IMR-90 (cell line): ENCODE data around the gene BRCA2. TPM values are rescaled to one million over a fixed set of nuclear protein-coding genes. Genes with fewer than 3 reads are reported as not detected.

Experiments used
- ATAC-seq: fragments of 200-7000 bp; cut with Tn5 transposase; 2 replicates; pipeline ENCODE4 v1.9.1; 2020; ENCODE audit warnings: low read depth, mild to moderate bottlenecking, moderate library complexity
- BruUV-seq: library from RNA; stranded (reverse); fragments of 400-500 nt; replicated peaks from 2 replicates; lab custom pipeline; 2021; lab: Mats Ljungman, UMichigan
- CTCF ChIA-PET: fragments of 300-600 bp; formaldehyde crosslinking; extraction: SDS; loops from one replicate; lab custom pipeline; 2021; ENCODE audit warnings: antibody characterized with exemption; lab: Yijun Ruan, JAX
- POLR2A ChIA-PET: fragments of 300-600 bp; sonication (Branson Sonifier 250); formaldehyde crosslinking; loops from one replicate; lab custom pipeline; 2022; ENCODE audit warnings: antibody characterized with exemption; ENCODE audit not compliant: unreplicated experiment; lab: Charles Lee
- DNase-seq: peaks from one replicate; pipeline ENCODE4 v3.0.0; 2013
- H2AFZ ChIP-seq: replicated peaks from 2 replicates; pipeline ENCODE3; 2013; ENCODE audit warnings: low read length, mild to moderate bottlenecking; ENCODE audit not compliant: poor library complexity
- H2AK5ac ChIP-seq: 2 replicates; pipeline ENCODE4 v1.6.1; 2013; ENCODE audit warnings: low read depth, low read length, inconsistent platforms
- H2AK9ac ChIP-seq: replicated peaks from 2 replicates; pipeline ENCODE3; 2013; ENCODE audit warnings: mild to moderate bottlenecking, low read depth, low read length, moderate library complexity; ENCODE audit not compliant: poor library complexity
- H2BK120ac ChIP-seq: 2 replicates; pipeline ENCODE4 v1.6.1; 2013; ENCODE audit warnings: low read depth, low read length, inconsistent platforms
- H2BK15ac ChIP-seq: 3 replicates; pipeline ENCODE4 v1.6.1; 2013; ENCODE audit warnings: low read depth, low read length, inconsistent platforms
- H2BK20ac ChIP-seq: 2 replicates; pipeline ENCODE4 v1.6.1; 2013; ENCODE audit warnings: low read depth, mild to moderate bottlenecking, inconsistent platforms, low read length, moderate library complexity
- H2BK5ac ChIP-seq: 2 replicates; pipeline ENCODE4 v1.6.1; 2013; ENCODE audit warnings: mild to moderate bottlenecking, low read depth, low read length, inconsistent platforms; ENCODE audit not compliant: poor library complexity, severe bottlenecking
- H3K14ac ChIP-seq: replicated peaks from 2 replicates; pipeline ENCODE4 v1.6.1; 2013; ENCODE audit warnings: low read depth, low read length, inconsistent platforms
- H3K18ac ChIP-seq: 2 replicates; pipeline ENCODE4 v1.6.1; 2013; ENCODE audit warnings: low read depth, low read length, control low read depth
- H3K23ac ChIP-seq: 2 replicates; pipeline ENCODE4 v1.6.1; 2013; ENCODE audit warnings: low read depth, low read length, inconsistent platforms
- H3K27ac ChIP-seq: 2 replicates; pipeline ENCODE4 v1.5.1; 2013; ENCODE audit warnings: mild to moderate bottlenecking, control low read depth, low read length; ENCODE audit not compliant: insufficient read depth
- H3K27me3 ChIP-seq: 2 replicates; pipeline ENCODE4 v1.6.1; 2013; ENCODE audit warnings: low read length; ENCODE audit not compliant: control insufficient read depth, insufficient read depth
- H3K36me3 ChIP-seq: 2 replicates; pipeline ENCODE4 v1.6.1; 2013; ENCODE audit warnings: low read length, mixed read lengths; ENCODE audit not compliant: control insufficient read depth, insufficient read depth
- H3K4ac ChIP-seq: 2 replicates; pipeline ENCODE4 v1.6.1; 2013; ENCODE audit warnings: low read depth, low read length, inconsistent platforms
- H3K4me1 ChIP-seq: 2 replicates; pipeline ENCODE4 v1.6.1; 2013; ENCODE audit warnings: low read length, mixed read lengths; ENCODE audit not compliant: control insufficient read depth, insufficient read depth
- H3K4me2 ChIP-seq: 2 replicates; pipeline ENCODE4 v1.6.1; 2013; ENCODE audit warnings: low read depth, mild to moderate bottlenecking, control low read depth, low read length, moderate library complexity
- H3K4me3 ChIP-seq: 2 replicates; pipeline ENCODE4 v1.5.1; 2013; ENCODE audit warnings: low read depth, mild to moderate bottlenecking, control low read depth, low read length, moderate library complexity; ENCODE audit not compliant: insufficient read depth
- H3K56ac ChIP-seq: 2 replicates; pipeline ENCODE4 v1.6.1; 2013; ENCODE audit warnings: low read length, inconsistent platforms; ENCODE audit not compliant: insufficient read depth; ENCODE audit errors: extremely low read depth
- H3K79me1 ChIP-seq, 2 experiments: 2 replicates each; pipeline ENCODE4 v1.6.1; 2013; ENCODE audit warnings: low read length in 2 of 2, inconsistent platforms in 1 of 2, low read depth in 1 of 2
- H3K9ac ChIP-seq: 2 replicates; pipeline ENCODE4 v1.6.1; 2013; ENCODE audit warnings: low read depth, low read length, control low read depth
- H3K9me1 ChIP-seq: 2 replicates; pipeline ENCODE4 v1.6.1; 2013; ENCODE audit warnings: low read length, inconsistent platforms; ENCODE audit not compliant: insufficient read depth
- H3K9me3 ChIP-seq: 2 replicates; pipeline ENCODE4 v1.6.1; 2013; ENCODE audit warnings: low read length; ENCODE audit not compliant: control insufficient read depth, insufficient read depth
- H4K20me1 ChIP-seq: 2 replicates; pipeline ENCODE4 v1.6.1; 2013; ENCODE audit warnings: low read length, inconsistent platforms; ENCODE audit not compliant: insufficient read depth
- H4K5ac ChIP-seq: 2 replicates; pipeline ENCODE4 v1.6.1; 2013; ENCODE audit warnings: mild to moderate bottlenecking, low read depth, low read length, control low read depth
- H4K8ac ChIP-seq, 2 experiments: 2 replicates each; pipeline ENCODE4 v1.6.1; 2013; ENCODE audit warnings: low read depth in 2 of 2, low read length in 2 of 2, control low read depth in 1 of 2, inconsistent platforms in 1 of 2
- H4K91ac ChIP-seq: 2 replicates; pipeline ENCODE4 v1.6.1; 2013; ENCODE audit warnings: low read depth, low read length, inconsistent platforms; ENCODE audit not compliant: insufficient read depth
- BHLHE40 ChIP-seq: fragments of 150-350 bp; IDR thresholded peaks from 2 replicates; pipeline ENCODE4 v1.6.1; 2016; ENCODE audit warnings: mild to moderate bottlenecking, low read depth, low read length
- CHD1 ChIP-seq: IDR thresholded peaks from 2 replicates; pipeline ENCODE4 v1.6.1; 2012; ENCODE audit warnings: low read depth, low read length, improper control_type of control experiment
- MAFK ChIP-seq: IDR thresholded peaks from 2 replicates; pipeline ENCODE4 v1.6.1; 2012; ENCODE audit warnings: low read depth, low read length, improper control_type of control experiment
- MXI1 ChIP-seq: IDR thresholded peaks from 2 replicates; pipeline ENCODE4 v1.6.1; 2012; ENCODE audit warnings: low read depth, mild to moderate bottlenecking, low read length, moderate library complexity, borderline replicate concordance
- NFE2L2 ChIP-seq: fragments of 150-350 bp; IDR thresholded peaks from 2 replicates; pipeline ENCODE4 v1.6.1; 2016; ENCODE audit warnings: low read depth, mild to moderate bottlenecking, low read length
- POLR2A ChIP-seq: IDR thresholded peaks from 2 replicates; pipeline ENCODE4 v1.6.1; 2012; ENCODE audit warnings: mild to moderate bottlenecking, low read depth, low read length
- RAD21 ChIP-seq: IDR thresholded peaks from 2 replicates; pipeline ENCODE4 v1.6.1; 2012; ENCODE audit warnings: low read length, improper control_type of control experiment
- RCOR1 ChIP-seq: IDR thresholded peaks from 2 replicates; pipeline ENCODE4 v1.6.1; 2012; ENCODE audit warnings: mild to moderate bottlenecking, low read length, improper control_type of control experiment; ENCODE audit not compliant: insufficient replicate concordance
- RFX5 ChIP-seq: IDR thresholded peaks from 2 replicates; pipeline ENCODE4 v1.8.0; 2012; ENCODE audit warnings: low read depth, mild to moderate bottlenecking, low read length, moderate library complexity
- WGBS, 2 experiments: methylation state at CpG; one replicate each; pipeline versions ENCODE4 v1.1.5 to v1.1.7; 2013; ENCODE audit warnings: missing lambda C conversion rate in 2 of 2; ENCODE audit not compliant: insufficient read length in 1 of 2; ENCODE audit errors: extremely low coverage in 2 of 2; 5-methylcytosine and 5-hydroxymethylcytosine counted together
- dilution Hi-C: fragments of 300-500 bp; cut with HindIII; formaldehyde crosslinking; loops from one replicate; pipeline ENCODE4 v1.14.3; 2018; ENCODE audit warnings: low sequenced_read_pairs; ENCODE audit not compliant: unreplicated experiment
- in situ Hi-C: fragments of 300-500 bp; cut with MboI; formaldehyde crosslinking; loops from 3 replicates; pipeline ENCODE4 v1.14.3; 2019; ENCODE audit warnings: low sequenced_read_pairs, inconsistent platforms, mixed read lengths
- intact Hi-C: fragments of 100-400 bp; cut with micrococcal nuclease; formaldehyde crosslinking; loops from 2 replicates; pipeline ENCODE4 v1.10.0; 2022
- polyA plus RNA-seq, 3 experiments: library from polyadenylated mRNA; depleted of rRNA; stranded (reverse); fragments of >200 nt; gene quantifications; 2 replicates each; pipeline ENCODE4 v1.2.3, GENCODE V29; 2012; ENCODE audit warnings: low replicate concordance in 1 of 3
- total RNA-seq: library from RNA; depleted of rRNA; stranded (reverse); fragments of >200 nt; gene quantifications from 2 replicates; pipeline ENCODE4 v1.2.3, GENCODE V29; 2012
- TF ChIP-seq, protein P1 (sequence below): fragments of 150-350 bp; IDR thresholded peaks from 2 replicates; pipeline ENCODE4 v1.6.1; 2017; ENCODE audit warnings: mild to moderate bottlenecking, antibody characterized with exemption, low read length, low read depth
- TF ChIP-seq, protein P2 (sequence below): conservative IDR thresholded peaks from 2 replicates; pipeline ENCODE4 v1.5.1; 2012; ENCODE audit warnings: mild to moderate bottlenecking, low read depth, low read length, improper control_type of control experiment

BRCA2 gene
- total and polyA plus RNA-seq, 2 of the 4 experiments (the other 2 are of a cell fraction): 2.0 to 9.7 TPM

DNA sequence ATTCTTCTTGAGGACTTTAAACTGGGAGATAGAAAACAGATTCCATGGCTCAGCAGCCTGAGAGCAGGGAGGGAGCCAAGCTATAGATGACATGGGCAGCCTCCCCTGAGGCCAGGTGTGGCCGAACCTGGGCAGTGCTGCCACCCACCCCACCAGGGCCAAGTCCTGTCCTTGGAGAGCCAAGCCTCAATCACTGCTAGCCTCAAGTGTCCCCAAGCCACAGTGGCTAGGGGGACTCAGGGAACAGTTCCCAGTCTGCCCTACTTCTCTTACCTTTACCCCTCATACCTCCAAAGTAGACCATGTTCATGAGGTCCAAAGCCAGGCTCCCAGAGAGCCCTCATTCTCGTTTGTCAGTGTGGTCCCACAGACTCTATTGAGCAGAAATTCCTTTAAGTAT, 104.6 kb downstream of the BRCA2 start:
- Histone ChIP-seq H2BK15ac (no peak overlapping the region), H3K4me1 (no peaks in the 10 kb centered on the region), H3K27ac (no peak overlapping the region), H4K5ac (no peak overlapping the region), H3K23ac (no peak overlapping the region), H3K18ac (no peak overlapping the region), H3K79me1 (no peaks in the 10 kb centered on the region), H4K8ac (no peak overlapping the region), H2BK5ac (no peak overlapping the region), H3K9ac (no peak overlapping the region), H2AK9ac (no peak overlapping the region), H4K20me1 (no peaks in the 10 kb centered on the region), H3K4me2 (no peak overlapping the region), H3K56ac (no peak overlapping the region), H3K9me1 (no peaks in the 10 kb centered on the region), H2AK5ac (no peak overlapping the region), H3K4me3 (no peak overlapping the region), H3K14ac (no peak overlapping the region), H2BK20ac (no peak overlapping the region), H3K27me3 (no peaks in the 10 kb centered on the region), H4K91ac (no peak overlapping the region), H3K9me3 (peaks cover 4% of the 10 kb centered on the region; the same call in 1 of the 2 replicates), H2BK120ac (no peak overlapping the region), H3K4ac (no peak overlapping the region), H3K36me3 (no peaks in the 10 kb centered on the region), H2AFZ (no peak overlapping the region)
- intact Hi-C loops: no loop called here
- ATAC-seq (no peak), DNase-seq (no peak)
- POLR2A ChIA-PET: no interaction called here
- dilution Hi-C loops: no loop called here
- CTCF ChIA-PET: no interaction called here
- WGBS, 2 experiments: no CpG with 5 or more reads among the region's 2 CpGs
- BruUV-seq: no TSS peak
- TF ChIP-seq MXI1 (no peak), CHD1 (no peak), MAFK (no peak), BHLHE40 (no peak), RCOR1 (no peak), POLR2A (no peak), RFX5 (no peak), NFE2L2 (no peak), RAD21 (no peak)
- TF ChIP-seq, protein P1, sequence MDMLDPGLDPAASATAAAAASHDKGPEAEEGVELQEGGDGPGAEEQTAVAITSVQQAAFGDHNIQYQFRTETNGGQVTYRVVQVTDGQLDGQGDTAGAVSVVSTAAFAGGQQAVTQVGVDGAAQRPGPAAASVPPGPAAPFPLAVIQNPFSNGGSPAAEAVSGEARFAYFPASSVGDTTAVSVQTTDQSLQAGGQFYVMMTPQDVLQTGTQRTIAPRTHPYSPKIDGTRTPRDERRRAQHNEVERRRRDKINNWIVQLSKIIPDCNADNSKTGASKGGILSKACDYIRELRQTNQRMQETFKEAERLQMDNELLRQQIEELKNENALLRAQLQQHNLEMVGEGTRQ: no peak
- TF ChIP-seq, protein P2, sequence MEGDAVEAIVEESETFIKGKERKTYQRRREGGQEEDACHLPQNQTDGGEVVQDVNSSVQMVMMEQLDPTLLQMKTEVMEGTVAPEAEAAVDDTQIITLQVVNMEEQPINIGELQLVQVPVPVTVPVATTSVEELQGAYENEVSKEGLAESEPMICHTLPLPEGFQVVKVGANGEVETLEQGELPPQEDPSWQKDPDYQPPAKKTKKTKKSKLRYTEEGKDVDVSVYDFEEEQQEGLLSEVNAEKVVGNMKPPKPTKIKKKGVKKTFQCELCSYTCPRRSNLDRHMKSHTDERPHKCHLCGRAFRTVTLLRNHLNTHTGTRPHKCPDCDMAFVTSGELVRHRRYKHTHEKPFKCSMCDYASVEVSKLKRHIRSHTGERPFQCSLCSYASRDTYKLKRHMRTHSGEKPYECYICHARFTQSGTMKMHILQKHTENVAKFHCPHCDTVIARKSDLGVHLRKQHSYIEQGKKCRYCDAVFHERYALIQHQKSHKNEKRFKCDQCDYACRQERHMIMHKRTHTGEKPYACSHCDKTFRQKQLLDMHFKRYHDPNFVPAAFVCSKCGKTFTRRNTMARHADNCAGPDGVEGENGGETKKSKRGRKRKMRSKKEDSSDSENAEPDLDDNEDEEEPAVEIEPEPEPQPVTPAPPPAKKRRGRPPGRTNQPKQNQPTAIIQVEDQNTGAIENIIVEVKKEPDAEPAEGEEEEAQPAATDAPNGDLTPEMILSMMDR: no peak
- in situ Hi-C loops: no loop called here
